HG02970 (cell line): Measurements from ENCODE around the gene SSR2.
"Not testable (repeated sequence)": the region's sequence is repeated elsewhere in the genome, so short reads cannot be mapped to it uniquely, and the experiment has no call there.

ENCODE experiments used
- ATAC-seq: cut with Tn5 transposase; IDR thresholded peaks from one replicate; pipeline ENCODE4 v1.9.1; 2021; ENCODE audit warnings: mild to moderate bottlenecking, moderate library complexity, moderate number of reproducible peaks; ENCODE audit not compliant: unreplicated experiment, low FRiP score

The SSR2 gene

DNA sequence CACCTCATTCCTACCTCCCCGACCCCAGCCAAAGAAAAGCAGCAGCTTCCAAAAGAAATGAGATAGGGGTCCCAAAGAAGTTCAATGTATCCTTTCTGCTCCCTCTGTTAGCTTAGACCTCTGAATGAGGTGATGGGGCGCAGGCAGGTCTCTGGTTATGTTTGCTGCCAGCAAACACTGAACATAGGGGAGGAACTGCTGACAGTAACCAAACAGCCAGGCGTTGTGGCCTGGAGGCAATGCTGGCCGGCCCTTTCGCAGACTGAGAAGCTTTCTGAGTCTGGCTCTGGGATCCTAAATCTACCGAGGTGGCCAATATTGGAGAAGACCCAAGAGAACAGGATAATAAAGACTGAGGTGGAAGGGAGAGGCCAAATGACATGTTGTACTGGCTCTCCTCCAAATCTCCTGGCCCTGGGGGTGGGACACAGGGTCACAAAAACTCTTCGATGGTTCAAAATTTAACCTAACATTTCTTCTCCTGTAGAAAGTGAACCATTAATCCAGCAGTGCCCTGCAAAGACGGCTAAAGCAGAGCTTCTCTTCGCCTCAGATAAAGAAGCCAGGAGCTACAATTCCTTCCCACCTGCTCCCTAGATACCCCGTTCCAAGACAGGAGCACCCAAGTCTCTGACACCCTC lies 19.6 kb downstream of the SSR2 start:
- no peak for ATAC-seq

DNA sequence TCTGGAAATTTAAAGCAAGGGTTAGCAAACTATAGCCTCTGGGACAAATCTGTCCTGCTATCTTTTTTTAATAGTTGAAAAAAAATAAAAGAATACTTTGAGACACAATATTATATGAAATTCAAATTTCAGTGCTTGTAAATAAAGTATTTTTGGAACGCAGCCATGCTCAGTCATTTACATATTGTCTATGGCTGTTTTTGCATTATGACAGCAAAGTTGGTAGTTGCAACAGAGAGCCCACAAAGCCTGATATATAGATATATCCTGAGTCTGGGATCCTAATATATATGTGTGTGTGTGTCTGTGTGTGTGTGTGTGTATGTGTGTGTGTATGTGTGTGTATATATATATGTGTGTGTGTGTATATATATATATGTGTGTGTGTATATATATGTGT lies 20.8 kb downstream of the SSR2 start:
- no peak for ATAC-seq

DNA sequence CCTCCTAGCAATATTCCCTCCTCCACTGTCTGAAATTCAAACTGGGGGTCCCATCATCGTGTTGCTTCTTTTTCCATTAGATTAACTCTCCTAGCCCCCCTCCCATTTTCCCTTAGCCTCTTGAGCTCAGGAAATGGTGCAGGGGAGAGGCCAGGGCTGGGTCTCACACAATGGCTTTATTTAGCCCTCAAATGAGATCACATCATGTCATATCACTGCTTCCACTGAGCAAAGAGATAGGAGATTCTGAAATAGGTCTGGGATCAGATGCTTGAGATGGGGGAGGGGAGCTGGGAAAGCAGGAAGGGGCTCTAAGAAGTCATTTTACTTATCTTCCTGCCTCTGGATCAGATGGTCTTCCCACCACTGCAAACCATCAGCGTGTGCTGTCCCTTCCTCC lies 24.6 kb downstream of the SSR2 start:
- no peak for ATAC-seq

DNA sequence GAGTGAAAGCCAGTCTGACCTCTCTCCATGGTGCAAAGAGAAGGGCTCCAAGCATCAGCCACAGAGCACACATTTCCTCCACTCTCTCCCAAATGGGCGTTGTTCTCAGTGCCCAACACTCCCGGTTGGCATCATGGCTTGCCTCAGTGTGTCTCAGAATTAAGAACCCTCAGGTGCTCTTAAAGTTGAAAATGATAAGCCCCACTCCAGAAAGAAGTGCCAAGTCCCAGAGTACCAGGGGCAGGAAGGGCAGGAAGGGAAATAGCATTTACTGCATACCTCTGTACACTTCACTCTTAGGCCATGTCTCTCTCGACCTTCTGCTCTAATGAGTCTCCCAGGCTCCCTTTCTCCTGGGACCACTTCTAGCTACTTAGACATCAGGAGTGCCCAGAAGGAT lies 27.2 kb downstream of the SSR2 start:
- ATAC-seq, result no peak

GRCh38 chr1:155990005-155990739 lies 30.6 kb downstream of the SSR2 start:
- ATAC-seq, result no peak

DNA sequence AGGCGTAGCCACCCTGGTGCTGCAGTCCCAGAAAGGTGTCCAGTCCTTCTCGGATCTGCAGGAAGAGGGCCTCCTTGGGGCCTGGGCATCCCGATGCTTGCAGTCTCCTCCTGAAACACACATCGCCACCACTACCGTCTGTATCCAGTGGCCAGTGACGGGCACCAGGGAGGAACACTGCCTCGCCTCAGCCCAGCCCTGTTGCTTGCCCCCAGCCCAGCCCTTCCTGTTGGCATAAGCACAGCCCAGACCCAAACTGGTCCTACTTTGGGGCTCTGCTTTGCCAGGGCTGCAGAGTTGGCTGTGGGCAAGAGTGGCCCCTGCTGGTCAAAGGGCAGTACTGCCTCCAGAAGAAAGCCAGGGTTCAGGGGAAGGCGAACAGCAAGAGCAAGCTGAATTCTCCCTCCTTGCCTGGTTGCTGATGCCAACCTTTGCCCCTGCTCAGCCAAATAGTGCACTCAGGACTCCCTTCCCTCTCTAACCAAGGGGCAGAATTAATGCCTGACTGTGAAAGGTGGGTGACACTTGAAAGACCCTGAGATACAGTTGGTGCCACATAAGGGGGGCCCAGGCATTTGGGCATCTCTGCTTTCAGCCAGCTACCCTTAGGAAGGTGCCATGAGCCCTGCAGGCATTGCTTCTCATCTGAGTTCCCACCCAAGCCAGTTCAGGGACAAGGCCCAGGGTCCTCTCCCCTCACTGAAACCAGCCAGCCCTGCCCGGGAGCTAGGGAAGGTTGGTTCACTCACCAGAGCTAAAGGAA lies 31.3 kb downstream of the SSR2 start:
- ATAC-seq, result no peak

DNA sequence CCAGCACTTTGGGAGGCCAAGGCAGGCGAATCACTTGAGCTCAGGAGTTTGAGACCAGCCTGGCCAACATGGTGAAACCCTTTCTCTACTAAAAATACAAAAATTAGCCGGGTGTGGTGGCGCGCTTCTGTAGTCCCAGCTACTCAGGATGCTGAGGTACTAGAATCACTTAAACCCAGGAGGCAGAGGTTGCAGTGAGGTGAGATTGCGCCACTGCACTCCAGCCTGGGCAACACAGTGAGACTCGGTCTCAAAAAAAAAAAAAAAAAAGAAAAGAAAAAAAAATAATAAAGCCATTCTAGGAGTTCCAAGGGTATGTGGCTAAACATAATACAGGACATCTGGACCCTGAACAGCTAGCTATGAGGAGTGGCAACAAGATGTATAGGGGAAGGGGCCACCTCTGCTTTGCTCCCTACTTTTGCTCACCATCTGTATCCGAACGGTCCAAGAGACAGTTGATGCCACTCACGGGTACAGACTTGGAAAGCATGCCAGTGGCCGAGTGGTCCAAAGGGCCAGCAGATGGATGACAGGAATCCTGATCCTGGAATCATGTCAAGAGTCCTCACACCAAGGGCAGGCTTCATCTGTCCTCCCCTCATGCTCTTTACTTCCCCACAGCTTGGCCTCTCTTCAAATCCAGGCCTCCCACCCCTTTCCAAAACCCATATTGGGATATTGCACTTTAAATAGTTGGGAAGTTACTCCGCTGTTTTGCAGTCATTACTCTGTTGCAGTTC lies 35.7 kb downstream of the SSR2 start:
- not testable (repeated sequence) for ATAC-seq

DNA sequence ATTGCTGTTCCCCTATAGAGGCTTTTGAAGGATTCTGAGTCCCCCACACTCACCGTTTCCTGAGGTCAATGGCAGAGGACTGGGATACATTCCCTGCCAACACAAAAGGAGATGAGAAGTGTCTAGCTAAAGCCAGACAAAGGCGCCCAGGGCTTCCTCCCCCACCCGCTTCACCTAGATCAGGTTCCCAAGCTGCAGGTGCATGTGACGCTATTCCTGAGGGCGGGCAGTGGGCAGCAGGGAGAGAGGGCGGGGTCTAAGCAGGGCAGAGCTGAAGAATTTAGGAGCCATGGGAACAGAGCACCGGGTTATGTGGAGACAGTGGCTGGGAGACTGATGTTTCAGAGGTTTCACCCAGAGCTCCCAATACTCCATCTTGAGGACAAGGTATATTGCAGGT lies 36.4 kb downstream of the SSR2 start:
- no peak for ATAC-seq

GRCh38 chr1:155983191-155984024 lies 37.3 kb downstream of the SSR2 start:
- ATAC-seq, result no peak

DNA sequence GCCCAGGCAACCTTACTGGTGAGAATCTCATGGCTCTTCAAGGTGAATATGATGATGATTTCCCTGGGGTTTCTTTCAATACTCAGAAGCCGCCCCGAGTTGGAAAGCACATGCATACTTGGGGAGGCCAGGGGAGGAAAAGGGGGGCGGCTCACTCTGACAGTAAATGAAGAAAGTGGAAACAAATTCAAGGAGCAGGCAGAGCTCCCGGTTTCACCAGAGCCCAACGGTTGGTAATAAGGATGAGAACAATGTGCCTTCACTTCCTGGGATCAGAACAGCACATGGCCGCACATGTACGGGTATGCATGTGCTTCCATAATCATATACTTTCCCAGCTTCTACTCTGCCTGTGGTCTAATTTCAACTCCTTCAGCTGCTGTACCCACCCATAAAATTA lies 38.6 kb downstream of the SSR2 start:
- no peak for ATAC-seq

DNA sequence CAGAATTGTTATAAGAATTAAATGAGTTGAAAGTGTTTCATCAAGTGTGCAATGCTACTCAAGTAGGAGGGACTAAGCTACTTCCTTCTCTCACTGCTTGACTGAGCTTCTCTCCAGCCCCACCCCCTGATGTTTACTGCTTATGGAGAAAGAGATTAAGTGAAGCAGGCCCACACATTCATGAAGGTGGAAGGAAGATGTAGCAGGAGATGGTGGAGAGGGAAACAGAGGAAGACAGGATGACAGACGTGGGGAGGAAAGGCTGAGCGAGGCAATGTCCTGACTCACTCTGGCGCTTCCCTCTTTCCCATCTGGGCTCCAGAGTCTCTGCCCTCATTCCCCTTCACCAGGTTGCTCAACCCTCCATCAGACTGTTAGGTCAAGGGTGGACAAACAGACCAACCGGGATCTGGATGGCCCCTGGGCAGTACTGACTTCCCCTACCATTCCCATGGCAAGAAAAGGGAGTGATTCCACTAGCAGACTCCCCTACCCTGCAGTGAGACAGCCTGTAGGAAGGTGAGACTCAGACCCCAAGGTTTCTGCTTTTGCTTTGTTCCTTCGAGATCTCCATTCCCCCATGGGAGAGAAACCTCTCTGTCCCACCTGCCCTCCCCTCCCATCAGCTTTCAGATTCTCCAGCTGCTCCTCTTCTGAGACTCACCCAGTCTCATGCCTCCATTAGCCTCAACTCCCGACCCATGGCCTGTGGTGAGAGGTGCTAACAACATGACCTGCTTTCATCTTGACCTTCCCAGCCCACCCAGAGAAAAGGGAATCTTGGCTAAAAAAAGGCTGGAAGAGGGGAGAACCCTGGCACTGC lies 39.3 kb downstream of the SSR2 start:
- ATAC-seq, result no peak

- ATAC-seq, result no peak
Observed at GRCh38 chr1:155979597-155980343, 41.0 kb downstream of the SSR2 start.

DNA sequence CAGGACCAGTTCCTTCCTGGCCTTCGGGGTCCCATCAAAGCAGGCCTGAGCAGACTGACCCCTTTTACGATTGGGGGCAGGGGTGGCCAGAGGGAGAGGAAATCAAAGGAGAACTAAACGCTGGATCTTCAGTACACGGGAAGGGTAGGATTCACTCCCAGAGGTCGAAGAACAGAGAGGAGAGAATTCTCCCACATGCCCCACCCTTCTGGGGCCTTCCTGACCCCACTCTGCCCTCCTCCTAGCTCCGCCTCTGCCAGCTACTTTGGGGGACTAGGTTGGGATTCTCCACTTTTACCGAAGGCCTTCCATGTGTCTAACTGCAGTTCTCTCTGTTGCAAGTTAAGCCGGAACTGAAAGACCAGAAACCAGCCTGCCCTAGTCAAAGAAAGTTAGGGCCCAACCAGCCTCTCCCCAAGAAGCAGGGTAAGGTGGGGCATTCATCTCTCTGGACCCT lies 41.8 kb downstream of the SSR2 start:
- no peak for ATAC-seq

GRCh38 chr1:155978325-155978972 lies 42.3 kb downstream of the SSR2 start, which contains the start of gene ARHGEF2:
TSS of gene ARHGEF2 (minus strand) at chr1:155978547. CDS start at chr1:155978427, 120 bp downstream.
- peak; percentile 36 for ATAC-seq

DNA sequence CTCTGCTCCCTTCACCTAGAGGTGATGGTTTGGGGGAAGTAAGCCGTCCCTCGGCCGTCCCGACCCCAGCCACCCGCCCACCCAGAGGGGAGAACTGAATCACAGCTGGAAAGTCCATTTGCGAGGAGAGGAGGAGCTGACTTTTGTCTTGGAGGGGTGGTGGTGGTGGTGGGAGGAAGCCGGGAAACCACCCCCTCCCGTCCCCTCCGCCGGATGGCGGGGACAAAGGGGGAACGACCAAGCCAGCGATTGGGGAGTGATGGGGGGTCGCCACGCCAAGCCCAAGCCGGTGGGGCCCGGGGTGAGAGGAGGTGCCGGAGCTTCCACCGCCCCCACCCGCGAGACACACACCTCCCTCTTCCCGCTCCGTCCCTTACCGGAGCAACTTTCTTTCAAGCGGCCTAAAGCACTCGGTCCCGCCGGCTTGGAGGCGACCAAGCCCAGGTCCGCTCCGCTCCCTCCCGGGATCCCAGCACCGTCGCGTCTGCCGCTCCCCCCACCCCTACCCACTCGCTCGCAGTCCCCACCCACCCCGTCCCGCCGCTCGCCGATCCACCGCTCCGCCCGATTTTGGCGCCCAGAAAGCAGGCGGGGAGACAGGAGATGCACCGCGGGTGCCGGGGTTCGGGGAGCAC lies 42.9 kb downstream of the SSR2 start:
- no peak for ATAC-seq

DNA sequence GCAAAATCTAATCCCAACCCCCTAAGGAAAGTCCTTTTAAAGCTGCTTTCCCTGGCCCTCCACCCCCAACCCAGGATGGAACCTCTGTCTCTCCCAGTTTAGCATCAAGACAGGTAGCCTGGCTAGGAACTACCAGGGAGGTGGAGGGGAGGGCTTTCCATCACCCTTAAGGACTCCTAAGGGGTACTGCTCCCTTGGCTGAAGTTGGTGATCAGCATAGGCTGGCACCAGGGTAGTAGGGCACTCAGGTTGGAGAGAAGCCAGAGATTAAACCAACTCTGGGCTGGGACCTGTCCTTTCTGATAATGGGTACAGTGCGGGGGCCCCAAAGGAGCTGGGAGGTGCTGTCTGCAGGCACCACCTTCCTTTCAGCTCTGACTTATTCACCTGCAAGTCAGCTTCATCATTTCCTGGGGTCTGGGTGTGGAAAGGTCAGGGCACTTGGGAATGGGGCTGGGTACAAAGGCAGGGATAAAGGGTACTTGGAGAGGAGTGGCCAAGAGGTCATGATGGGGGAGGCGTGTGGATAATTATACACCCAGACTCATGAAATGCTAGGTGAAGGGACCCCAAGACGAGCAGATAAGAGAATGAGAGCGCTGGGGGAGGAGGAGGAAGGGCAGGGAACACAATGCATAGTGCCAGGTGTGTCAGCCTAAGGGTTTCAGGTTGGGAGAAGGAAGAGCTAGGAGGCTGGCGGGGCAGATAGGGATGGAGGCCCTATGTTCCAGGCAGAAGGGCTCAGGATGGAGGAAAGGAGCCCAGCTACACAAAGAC lies 43.6 kb downstream of the SSR2 start:
- no peak for ATAC-seq
